HepG2 (cell line): ENCODE data around the gene RNF123. TPM values are rescaled to one million over a fixed set of nuclear protein-coding genes. Genes with fewer than 3 reads are reported as not detected.
A peak's percentile ranks its signal among the peaks of the same experiment; 100 is the strongest.

Experiments used
- BORCS8-MEF2B ChIP-seq: sonication (generic); formaldehyde crosslinking; IDR thresholded peaks from 2 replicates; pipeline ENCODE4 v1.8.0; 2022; ENCODE audit warnings: mild to moderate bottlenecking, missing genetic modification reagents
- DMAP1 ChIP-seq: IDR thresholded peaks from 2 replicates; pipeline ENCODE4 v1.6.1; 2016
- ETV6 ChIP-seq: sonication (generic); formaldehyde crosslinking; conservative IDR thresholded peaks from 2 replicates; pipeline ENCODE4 v1.4.0; 2020; ENCODE audit warnings: missing genetic modification reagents
- FOXO1 ChIP-seq: sonication (generic); formaldehyde crosslinking; IDR thresholded peaks from 2 replicates; pipeline ENCODE4 v1.4.0; 2020; ENCODE audit warnings: missing genetic modification reagents
- GATAD1 ChIP-seq: IDR thresholded peaks from 2 replicates; pipeline ENCODE4 v1.6.1; 2016; ENCODE audit warnings: missing genetic modification reagents, missing compliant biosample characterization
- JUN ChIP-seq: sonication (generic); formaldehyde crosslinking; IDR thresholded peaks from 2 replicates; pipeline ENCODE4 v1.4.0; 2020; ENCODE audit warnings: mild to moderate bottlenecking, missing genetic modification reagents
- KAT7 ChIP-seq: IDR thresholded peaks from 2 replicates; pipeline ENCODE4 v1.6.1; 2018; ENCODE audit warnings: borderline replicate concordance, missing compliant biosample characterization
- KLF13 ChIP-seq: sonication (generic); formaldehyde crosslinking; IDR thresholded peaks from 2 replicates; pipeline ENCODE4 v1.4.0; 2020; ENCODE audit warnings: mild to moderate bottlenecking, missing genetic modification reagents
- MED13 ChIP-seq: sonication (generic); formaldehyde crosslinking; IDR thresholded peaks from 2 replicates; pipeline ENCODE4 v1.5.0; 2020; ENCODE audit warnings: missing genetic modification reagents
- NFYB ChIP-seq: sonication (generic); formaldehyde crosslinking; IDR thresholded peaks from 2 replicates; pipeline ENCODE4 v1.4.0; 2020; ENCODE audit warnings: missing genetic modification reagents
- NFYC ChIP-seq: IDR thresholded peaks from 2 replicates; pipeline ENCODE4 v1.6.1; 2016; ENCODE audit warnings: missing genetic modification reagents, missing compliant biosample characterization
- NR2F6 ChIP-seq, 2 experiments: IDR thresholded peaks; 2 replicates each; pipeline ENCODE4 v1.6.1; 2016; ENCODE audit warnings: antibody characterized with exemption in 1 of 2, mild to moderate bottlenecking in 1 of 2
- PRPF4 ChIP-seq: fragments of 200-400 bp; formaldehyde crosslinking; IDR thresholded peaks from 2 replicates; pipeline ENCODE4 v1.6.1; 2016; ENCODE audit warnings: low read length, low read depth; ENCODE audit not compliant: poor library complexity, severe bottlenecking
- SNRNP70 ChIP-seq: fragments of 200-400 bp; formaldehyde crosslinking; IDR thresholded peaks from 2 replicates; pipeline ENCODE4 v1.6.1; 2017; ENCODE audit warnings: mild to moderate bottlenecking, low read depth, low read length, moderate library complexity
- ZNF142 ChIP-seq: sonication (generic); formaldehyde crosslinking; IDR thresholded peaks from 2 replicates; pipeline ENCODE4 v1.4.0; 2020; ENCODE audit warnings: missing genetic modification reagents
- ZNF20 ChIP-seq: sonication (generic); formaldehyde crosslinking; IDR thresholded peaks from 2 replicates; pipeline ENCODE4 v1.4.0; 2020; ENCODE audit warnings: mild to moderate bottlenecking, moderate library complexity, missing genetic modification reagents
- ZNF235 ChIP-seq: sonication (generic); formaldehyde crosslinking; IDR thresholded peaks from 2 replicates; pipeline ENCODE4 v1.8.1; 2023; ENCODE audit warnings: mild to moderate bottlenecking, missing genetic modification reagents, borderline replicate concordance
- ZNF354B ChIP-seq: sonication (generic); formaldehyde crosslinking; IDR thresholded peaks from 2 replicates; pipeline ENCODE4 v1.8.0; 2022; ENCODE audit warnings: mild to moderate bottlenecking, missing genetic modification reagents
- ZNF512B ChIP-seq: sonication (generic); formaldehyde crosslinking; IDR thresholded peaks from 2 replicates; pipeline ENCODE4 v1.5.1; 2020; ENCODE audit warnings: missing genetic modification reagents, mild to moderate bottlenecking, borderline replicate concordance
- ZNF558 ChIP-seq: sonication (generic); formaldehyde crosslinking; IDR thresholded peaks from 2 replicates; pipeline ENCODE4 v1.9.0; 2022; ENCODE audit warnings: mild to moderate bottlenecking, missing genetic modification reagents, borderline replicate concordance
- ZNF792 ChIP-seq: IDR thresholded peaks from 2 replicates; pipeline ENCODE4 v1.6.1; 2016
- polyA plus RNA-seq, 8 experiments: library from polyadenylated mRNA; depleted of rRNA in 3 of 8; stranded (reverse) in 7 of 8; unstranded in 1 of 8; fragments of >200 nt; fragmentation: Illumina TruSeq in 4 of 8; extraction: Trizol in 4 of 8; gene quantifications; 2 replicates each; pipeline versions ENCODE4 v1.2.1 to v1.2.3, GENCODE V29; 2011 to 2016; ENCODE audit warnings: low read depth in 4 of 8, missing spikeins in 1 of 8, mixed read lengths in 1 of 8; ENCODE audit not compliant: insufficient read depth in 1 of 8
- total RNA-seq, 5 experiments: library from RNA; depleted of rRNA; stranded (reverse); fragments of >200 nt; fragmentation: Illumina TruSeq; extraction: Trizol; gene quantifications; 2 replicates each; pipeline ENCODE4 v1.2.3, GENCODE V29; 2016; ENCODE audit warnings: low read depth in 1 of 5

The RNF123 gene
- total and polyA plus RNA-seq, 2 of the 13 experiments (the other 11 are each of a cell fraction or from before 2014, with no cell fraction given): 29.9 to 82.2 TPM

GRCh38 chr3:49723628-49724551 lies 34.5 kb downstream of the RNF123 start, which contains the start of gene GMPPB (continued):
- TF ChIP-seq ZNF142 (peak; percentile 27), ETV6 (no peak; the same call in 1 of the 2 replicates), ZNF558 (peak; percentile 60; the same call in 1 of the 2 replicates), FOXO1 (CRISPR knock-in tag) (no peak; the same call in 1 of the 2 replicates), SNRNP70 (no peak), ZNF512B (CRISPR knock-in tag) (no peak), NFYB (CRISPR knock-in tag) (peak; percentile 94), DMAP1 (peak; percentile 71), GATAD1 (CRISPR knock-in tag) (peak; percentile 96), MED13 (CRISPR knock-in tag) (peak; percentile 12; the same call in 1 of the 2 replicates), KAT7 (peak; percentile 89; the same call in 1 of the 2 replicates), ZNF354B (CRISPR knock-in tag) (no peak), ZNF792 (CRISPR knock-in tag) (no peak), ZNF235 (CRISPR knock-in tag) (no peak; the same call in 1 of the 2 replicates), PRPF4 (no peak), JUN (CRISPR knock-in tag) (peak; percentile 70), BORCS8-MEF2B (peak; percentile 45; the same call in 1 of the 2 replicates), ZNF20 (CRISPR knock-in tag) (no peak), NFYC (peak; percentile 95), KLF13 (no peak), NR2F6 (IDR thresholded peaks at IDR 0.05) (no peak), NR2F6 (CRISPR knock-in tag; IDR thresholded peaks at IDR 0.05) (no peak)
